GM23248 (cell line): ENCODE data around the gene HDAC10. TPM values are rescaled to one million over a fixed set of nuclear protein-coding genes. Genes with fewer than 3 reads are reported as not detected.

Source experiments
- DNase-seq: peaks from one replicate; pipeline ENCODE4 v3.0.0-alpha.2; 2015
- H2AFZ ChIP-seq: fragments of 200-600 bp; sonication (generic); 2 replicates; pipeline ENCODE4 v1.6.1; 2016; ENCODE audit warnings: antibody characterized with exemption
- H3F3A ChIP-seq: fragments of 200-600 bp; sonication (generic); 2 replicates; pipeline ENCODE4 v1.6.1; 2016; ENCODE audit warnings: mild to moderate bottlenecking, antibody characterized with exemption, mixed run types; ENCODE audit not compliant: insufficient read depth
- H3K27ac ChIP-seq: fragments of 200-600 bp; sonication (generic); 2 replicates; pipeline ENCODE4 v1.5.1; 2016; ENCODE audit warnings: mild to moderate bottlenecking
- H3K27me3 ChIP-seq: fragments of 200-600 bp; sonication (generic); replicated peaks from 2 replicates; pipeline ENCODE4 v1.6.1; 2016; ENCODE audit warnings: mild to moderate bottlenecking; ENCODE audit not compliant: insufficient read depth
- H3K36me3 ChIP-seq: fragments of 200-600 bp; sonication (generic); 2 replicates; pipeline ENCODE4 v1.6.1; 2016; ENCODE audit warnings: low read depth, mild to moderate bottlenecking
- H3K4me1 ChIP-seq: fragments of 200-600 bp; sonication (generic); 2 replicates; pipeline ENCODE4 v1.6.1; 2016; ENCODE audit warnings: mild to moderate bottlenecking; ENCODE audit not compliant: insufficient read depth
- H3K4me2 ChIP-seq: fragments of 200-600 bp; sonication (generic); one replicate; pipeline ENCODE4 v1.6.1; 2016; ENCODE audit warnings: mild to moderate bottlenecking; ENCODE audit not compliant: unreplicated experiment
- H3K4me3 ChIP-seq: fragments of 200-600 bp; sonication (generic); 2 replicates; pipeline ENCODE4 v1.5.1; 2016; ENCODE audit warnings: mild to moderate bottlenecking
- H3K79me2 ChIP-seq: fragments of 200-600 bp; sonication (generic); 2 replicates; pipeline ENCODE4 v1.6.1; 2016; ENCODE audit warnings: mild to moderate bottlenecking; ENCODE audit not compliant: insufficient read depth
- H3K9ac ChIP-seq: fragments of 200-600 bp; sonication (generic); 2 replicates; pipeline ENCODE4 v1.6.1; 2016; ENCODE audit warnings: mild to moderate bottlenecking
- H3K9me2 ChIP-seq: fragments of 200-600 bp; sonication (generic); 2 replicates; pipeline ENCODE4 v1.6.1; 2016; ENCODE audit warnings: mixed run types, mild to moderate bottlenecking, moderate library complexity; ENCODE audit not compliant: insufficient read depth
- H3K9me3 ChIP-seq: fragments of 200-600 bp; sonication (generic); one replicate; pipeline ENCODE4 v1.6.1; 2017; ENCODE audit warnings: low read depth
- H4K20me1 ChIP-seq: fragments of 200-600 bp; sonication (generic); 2 replicates; pipeline ENCODE4 v1.6.0; 2016; ENCODE audit not compliant: insufficient read depth
- EZH2 ChIP-seq: fragments of 200-600 bp; sonication (generic); IDR thresholded peaks from 2 replicates; pipeline ENCODE4 v1.6.1; 2018; ENCODE audit warnings: antibody characterized with exemption, mild to moderate bottlenecking; ENCODE audit not compliant: insufficient read depth, poor library complexity, severe bottlenecking
- EZH2phosphoT487 ChIP-seq: fragments of 200-600 bp; sonication (generic); IDR thresholded peaks from 2 replicates; pipeline ENCODE4 v1.6.1; 2018; ENCODE audit warnings: antibody characterized with exemption, moderate library complexity, mild to moderate bottlenecking, low read depth; ENCODE audit not compliant: insufficient read depth
- WGBS, 2 experiments: methylation state at CpG; one replicate each; pipeline ENCODE4 v1.1.6; 2015 to 2017; ENCODE audit warnings: low lambda C conversion rate in 2 of 2, low coverage in 1 of 2; ENCODE audit errors: missing lambda C conversion rate in 2 of 2; 5-methylcytosine and 5-hydroxymethylcytosine counted together
- in situ Hi-C: fragments of 300-500 bp; cut with MboI; formaldehyde crosslinking; loops from 2 replicates; pipeline ENCODE4 v1.15.0; 2020
- polyA plus RNA-seq: library from polyadenylated mRNA; unstranded; fragments of >200 nt; fragmentation: Nextera tagmentation; extraction: Ambion mirVana; gene quantifications from 2 replicates; pipeline ENCODE4 v1.2.1, GENCODE V29; 2016
- total RNA-seq: library from RNA; depleted of rRNA; stranded (reverse); fragments of >200 nt; shearing (Covaris generic); gene quantifications from 2 replicates; pipeline ENCODE4 v1.2.3, GENCODE V29; 2014

Gene HDAC10
- total and polyA plus RNA-seq, 2 experiments from 2014 or later = 6.6 to 16.8 TPM

DNA sequence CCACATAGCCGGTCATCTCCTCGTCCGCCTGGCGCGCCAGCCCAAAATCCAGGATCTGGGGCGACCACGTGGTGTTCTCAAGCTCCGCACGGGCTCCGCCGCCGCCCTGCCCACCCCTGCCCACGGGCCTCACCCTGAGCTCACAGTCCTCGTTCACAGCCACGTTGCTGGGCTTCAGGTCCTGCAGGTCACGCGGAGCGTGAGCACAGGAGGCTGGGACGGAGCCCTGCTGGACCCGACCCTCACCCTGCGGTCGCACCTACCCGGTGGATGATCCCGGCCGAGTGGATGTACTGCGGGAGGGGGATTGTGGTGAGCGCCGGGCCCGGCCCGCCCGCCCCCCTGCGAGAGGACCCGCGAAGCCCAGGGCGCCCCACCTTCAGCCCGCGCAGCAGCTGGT, 15.9 kb upstream of the HDAC10 start:
- Histone ChIP-seq H3K9ac (no peak overlapping the region), H3K27ac (no peak overlapping the region), H2AFZ (no peak overlapping the region), H4K20me1 (no peaks in the 10 kb centered on the region), H3K79me2 (no peaks in the 10 kb centered on the region), H3K4me2 (no peak overlapping the region), H3K36me3 (no peaks in the 10 kb centered on the region), H3K4me1 (peaks cover 7% of the 10 kb centered on the region), H3K27me3 (no peaks in the 10 kb centered on the region), H3K9me2 (no peaks in the 10 kb centered on the region), H3K9me3 (no peaks in the 10 kb centered on the region), H3K4me3 (peak overlapping the region; percentile 63; the same call in 1 of the 2 replicates), H3F3A (no peaks in the 10 kb centered on the region)
- TF ChIP-seq EZH2 = no peak
- no peak for TF ChIP-seq EZH2phosphoT487
- whole genome bisulfite sequencing, 2 experiments = 36 to 39% methylated on average over 30 to 34 of the region's 37 CpGs
- no peak for DNase-seq
- in situ Hi-C loops = no loop called here

DNA sequence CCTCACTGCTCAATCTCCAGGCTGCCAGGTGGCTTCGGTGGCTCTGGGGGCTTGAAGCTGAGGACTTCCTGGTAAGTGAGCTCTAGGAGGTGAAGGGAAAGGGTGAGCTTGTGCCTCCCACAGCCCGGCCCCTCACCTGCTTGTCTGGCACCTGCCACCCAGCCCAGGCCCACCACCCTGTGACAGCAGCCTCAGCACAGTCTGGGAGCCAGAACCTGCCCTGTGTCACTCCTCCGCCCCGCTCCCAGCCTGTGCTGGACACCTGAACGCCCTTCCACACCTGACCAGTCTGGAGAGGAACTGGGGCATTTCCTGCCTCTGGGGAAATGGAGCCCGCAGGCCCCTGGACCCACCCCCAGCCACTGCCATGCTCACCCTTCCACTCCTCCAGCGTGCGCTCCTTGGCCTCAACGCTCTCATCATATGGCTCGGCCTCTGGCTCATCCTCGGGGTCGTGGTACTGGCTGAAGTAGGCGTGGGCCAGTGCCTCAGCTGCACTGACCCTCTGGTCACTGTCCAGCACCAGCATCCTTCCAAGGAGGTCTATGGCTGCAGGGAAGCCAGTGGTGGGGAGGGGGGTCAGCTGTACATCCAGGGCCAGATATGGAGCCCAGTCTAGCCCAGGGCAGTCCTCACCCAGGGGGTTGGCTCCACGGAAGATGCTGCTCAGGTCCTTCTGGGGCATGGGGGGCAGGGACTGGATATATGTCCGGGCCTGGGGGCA, 14.0 kb upstream of the HDAC10 start:
- Histone ChIP-seq H3K9me3 (no peaks in the 10 kb centered on the region), H3K36me3 (no peaks in the 10 kb centered on the region), H3K27me3 (no peaks in the 10 kb centered on the region), H3F3A (no peaks in the 10 kb centered on the region), H3K4me3 (no peak overlapping the region), H3K4me1 (0 out of 2 replicates have a peak, but pooled peaks cover 2% of the 10 kb centered on the region), H3K9me2 (no peaks in the 10 kb centered on the region), H3K4me2 (no peak overlapping the region), H3K9ac (no peak overlapping the region), H3K27ac (no peak overlapping the region), H4K20me1 (no peaks in the 10 kb centered on the region), H2AFZ (no peak overlapping the region), H3K79me2 (peaks cover 3% of the 10 kb centered on the region; the same call in 1 of the 2 replicates)
- TF ChIP-seq EZH2 (no peak), EZH2phosphoT487 (no peak)
- in situ Hi-C loops = no loop called here
- WGBS, 2 experiments = 80 to 81% methylated on average over 13 to 15 of the region's 15 CpGs
- DNase-seq = no peak

DNA sequence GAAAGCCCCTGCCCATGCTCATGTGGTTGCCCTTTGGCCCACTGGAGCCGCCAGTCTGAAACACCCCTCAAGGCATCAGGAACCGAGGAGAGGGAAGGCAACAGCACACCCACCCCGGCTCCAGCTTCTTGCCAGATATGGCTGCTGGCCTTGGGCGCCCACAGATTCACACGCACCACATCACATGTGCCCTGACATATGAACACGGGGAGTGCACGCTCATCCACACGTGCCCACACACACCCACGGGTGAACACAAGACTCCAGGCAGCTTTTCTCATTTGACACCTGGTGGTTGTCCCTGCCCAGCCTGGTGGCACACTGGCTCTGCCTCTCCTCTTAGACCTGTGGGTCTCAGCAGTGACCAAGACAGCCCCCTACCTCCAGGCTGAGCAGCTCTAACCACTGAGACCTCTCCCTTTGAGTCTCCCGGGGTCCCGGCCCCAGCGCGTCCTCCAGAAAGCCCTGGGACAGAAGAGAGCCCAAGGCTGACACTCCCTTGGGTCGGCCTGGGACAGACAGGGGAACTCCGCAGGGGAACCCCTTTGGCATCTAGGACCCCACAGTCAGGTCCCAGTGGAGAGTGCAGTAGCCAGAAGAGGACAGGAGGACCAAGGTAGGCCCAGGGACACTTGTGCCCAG, 13.2 kb upstream of the HDAC10 start:
- TF ChIP-seq EZH2 (no peak), EZH2phosphoT487 (no peak)
- no peaks in the 10 kb centered on the region for H3F3A ChIP-seq
- H3K4me2 ChIP-seq = no peak overlapping the region
- H3K27me3 ChIP-seq = no peaks in the 10 kb centered on the region
- 68 to 74% methylated on average over 14 to 15 of the region's 15 CpGs for WGBS, 2 experiments
- H3K36me3 ChIP-seq = no peaks in the 10 kb centered on the region
- no peak for DNase-seq
- no peak overlapping the region for H3K27ac ChIP-seq
- no peaks in the 10 kb centered on the region for H3K9me2 ChIP-seq
- H3K4me3 ChIP-seq = no peak overlapping the region
- H2AFZ ChIP-seq = no peak overlapping the region
- 0 out of 2 replicates have a peak, but pooled peaks cover 3% of the 10 kb centered on the region for H3K4me1 ChIP-seq
- no peak overlapping the region for H3K9ac ChIP-seq
- in situ Hi-C loops = no loop called here
- H4K20me1 ChIP-seq = no peaks in the 10 kb centered on the region
- peaks cover 9% of the 10 kb centered on the region for H3K79me2 ChIP-seq
- H3K9me3 ChIP-seq = no peaks in the 10 kb centered on the region

DNA sequence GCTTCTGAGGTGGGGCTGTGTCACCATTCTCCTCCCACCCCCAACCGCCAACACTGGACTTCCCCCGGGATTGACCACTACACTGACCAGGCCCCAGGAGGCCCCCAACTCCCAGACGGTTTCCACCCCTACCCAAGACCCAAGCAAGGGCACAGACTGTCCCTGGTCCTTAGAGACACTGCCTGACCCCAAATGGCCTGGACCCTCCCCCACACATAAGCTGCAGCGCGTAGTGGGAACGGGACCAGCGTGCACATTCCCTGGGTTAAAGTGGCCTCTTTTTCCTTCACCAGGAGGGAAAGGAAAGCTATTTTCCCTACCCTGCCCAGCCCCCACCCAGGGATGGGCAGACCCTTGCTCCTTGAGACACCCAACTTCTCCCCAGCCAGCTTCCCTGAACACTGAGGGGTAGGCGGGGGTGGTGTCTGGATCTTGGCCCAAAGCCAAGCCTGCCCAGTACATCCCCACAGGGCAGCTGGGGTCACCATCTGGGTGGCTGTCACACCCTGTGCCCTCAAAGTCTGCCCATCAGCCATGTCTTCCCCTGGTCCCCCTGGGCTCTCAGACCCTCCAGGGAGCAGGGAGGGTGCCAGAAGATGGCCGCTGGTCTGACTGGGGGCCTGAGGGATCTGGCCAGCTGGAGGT, 12.0 kb upstream of the HDAC10 start:
- no peak for TF ChIP-seq EZH2
- no peak for TF ChIP-seq EZH2phosphoT487
- Histone ChIP-seq H3K9me2 (no peaks in the 10 kb centered on the region), H3K4me1 (0 out of 2 replicates have a peak, but pooled peaks cover 3% of the 10 kb centered on the region), H3K4me3 (no peak overlapping the region), H3K36me3 (no peaks in the 10 kb centered on the region), H3K27me3 (no peaks in the 10 kb centered on the region), H4K20me1 (no peaks in the 10 kb centered on the region), H3K4me2 (no peak overlapping the region), H3K9me3 (no peaks in the 10 kb centered on the region), H3K9ac (no peak overlapping the region), H3F3A (no peaks in the 10 kb centered on the region), H2AFZ (no peak overlapping the region), H3K27ac (no peak overlapping the region), H3K79me2 (peaks cover 21% of the 10 kb centered on the region)
- WGBS, 2 experiments = 59 to 64% methylated on average over 9 of the region's 9 CpGs
- no peak for DNase-seq
- in situ Hi-C loops = no loop called here
